ENCODE data around the gene SYNDIG1L. TPM values are rescaled to one million over a fixed set of nuclear protein-coding genes. Genes with fewer than 3 reads are reported as not detected.
A peak's percentile ranks its signal among the peaks of the same experiment; 100 is the strongest.

The SYNDIG1L gene
- total and polyA plus RNA-seq, 8 donors: not detected

GRCh38 chr14:74403619-74404417 lies 22.2 kb downstream of the SYNDIG1L start:
- 89 to 91% (median 90%) methylated on average over 12 of the region's 12 CpGs for WGBS, 5 donors
- H3K9me3 ChIP-seq: no peaks in the 10 kb centered on the region
- intact Hi-C loops (cut with DNase I; ENCODE audit: low total_unique reads): no loop called here
- DNase-seq: no peak
- no peak overlapping the region for H3K4me3 ChIP-seq
- peaks cover 0 to 81% (median 14%) of the 10 kb centered on the region in 3 donors for H3K27me3 ChIP-seq
- TF ChIP-seq POLR2AphosphoS5 (IDR thresholded peaks at IDR 0.05): no peak
- TF ChIP-seq, protein P1, sequence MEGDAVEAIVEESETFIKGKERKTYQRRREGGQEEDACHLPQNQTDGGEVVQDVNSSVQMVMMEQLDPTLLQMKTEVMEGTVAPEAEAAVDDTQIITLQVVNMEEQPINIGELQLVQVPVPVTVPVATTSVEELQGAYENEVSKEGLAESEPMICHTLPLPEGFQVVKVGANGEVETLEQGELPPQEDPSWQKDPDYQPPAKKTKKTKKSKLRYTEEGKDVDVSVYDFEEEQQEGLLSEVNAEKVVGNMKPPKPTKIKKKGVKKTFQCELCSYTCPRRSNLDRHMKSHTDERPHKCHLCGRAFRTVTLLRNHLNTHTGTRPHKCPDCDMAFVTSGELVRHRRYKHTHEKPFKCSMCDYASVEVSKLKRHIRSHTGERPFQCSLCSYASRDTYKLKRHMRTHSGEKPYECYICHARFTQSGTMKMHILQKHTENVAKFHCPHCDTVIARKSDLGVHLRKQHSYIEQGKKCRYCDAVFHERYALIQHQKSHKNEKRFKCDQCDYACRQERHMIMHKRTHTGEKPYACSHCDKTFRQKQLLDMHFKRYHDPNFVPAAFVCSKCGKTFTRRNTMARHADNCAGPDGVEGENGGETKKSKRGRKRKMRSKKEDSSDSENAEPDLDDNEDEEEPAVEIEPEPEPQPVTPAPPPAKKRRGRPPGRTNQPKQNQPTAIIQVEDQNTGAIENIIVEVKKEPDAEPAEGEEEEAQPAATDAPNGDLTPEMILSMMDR (IDR thresholded peaks at IDR 0.05): no peak
- no peak for TF ChIP-seq POLR2A (IDR thresholded peaks at IDR 0.05)
- TF ChIP-seq EP300 (IDR thresholded peaks at IDR 0.05): no peak
- H3K4me1 ChIP-seq: peaks cover 11 to 20% (median 14%) of the 10 kb centered on the region in 4 donors
- no peak overlapping the region for H3K27ac ChIP-seq
- no peaks in the 10 kb centered on the region for H3K36me3 ChIP-seq

DNA sequence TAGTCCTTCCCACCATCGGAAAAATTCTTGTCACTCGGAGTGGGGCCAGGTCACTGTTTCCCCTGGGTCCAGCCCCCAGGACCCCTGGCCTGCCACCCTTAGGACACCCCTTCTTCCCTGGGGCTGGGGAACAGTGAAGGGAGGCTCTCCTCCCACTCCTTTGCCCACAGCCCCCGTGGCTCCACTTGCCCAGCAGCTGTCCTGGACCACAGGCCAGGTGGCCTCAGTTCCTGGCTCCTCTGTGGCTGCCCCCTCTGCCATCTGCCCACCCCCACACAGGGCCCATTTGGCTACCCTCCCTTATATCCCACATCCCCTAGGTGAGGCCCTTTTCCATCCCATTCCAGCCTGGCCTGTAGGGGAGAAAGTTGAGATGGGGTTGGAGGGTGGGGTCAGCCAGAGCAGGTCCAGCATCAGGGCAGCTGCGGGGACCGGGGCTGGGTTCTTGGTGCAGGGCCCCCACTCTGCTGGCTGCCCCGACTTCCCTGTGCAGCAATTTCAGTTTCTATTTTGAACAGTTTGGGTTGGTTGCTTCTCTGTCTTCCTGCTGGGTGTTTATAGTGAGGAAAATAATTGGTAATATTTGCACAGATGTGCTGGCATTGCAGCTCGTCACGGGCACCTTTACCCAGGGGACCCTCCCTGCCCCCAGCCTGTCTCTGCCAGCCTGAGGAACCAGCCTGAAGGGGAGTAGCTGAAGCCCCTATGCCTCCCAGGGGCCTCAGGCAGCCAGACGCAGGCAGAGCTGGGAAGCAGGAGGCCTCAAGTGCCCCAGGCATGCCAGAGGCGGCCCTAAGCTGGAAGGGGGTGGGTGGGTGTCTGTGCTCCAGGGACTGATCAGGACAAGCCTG lies 23.4 kb downstream of the SYNDIG1L start:
- no peak for DNase-seq
- TF ChIP-seq, protein P1 (IDR thresholded peaks at IDR 0.05): no peak
- no peak for TF ChIP-seq POLR2AphosphoS5 (IDR thresholded peaks at IDR 0.05)
- TF ChIP-seq POLR2A (IDR thresholded peaks at IDR 0.05): no peak
- TF ChIP-seq EP300 (IDR thresholded peaks at IDR 0.05): no peak
- no peaks in the 10 kb centered on the region for H3K9me3 ChIP-seq
- WGBS, 5 donors: 49 to 65% (median 57%) methylated on average over 6 to 10 of the region's 10 CpGs
- peak overlapping the region in 1 of 5 donors; percentile 2 for H3K27ac ChIP-seq
- H3K4me3 ChIP-seq: no peak overlapping the region
- H3K36me3 ChIP-seq: no peaks in the 10 kb centered on the region
- intact Hi-C loops (cut with DNase I; ENCODE audit: low total_unique reads): no loop called here
- peaks cover 11 to 20% (median 14%) of the 10 kb centered on the region in 4 donors for H3K4me1 ChIP-seq
- peaks cover 0 to 79% (median 14%) of the 10 kb centered on the region in 3 donors for H3K27me3 ChIP-seq

DNA sequence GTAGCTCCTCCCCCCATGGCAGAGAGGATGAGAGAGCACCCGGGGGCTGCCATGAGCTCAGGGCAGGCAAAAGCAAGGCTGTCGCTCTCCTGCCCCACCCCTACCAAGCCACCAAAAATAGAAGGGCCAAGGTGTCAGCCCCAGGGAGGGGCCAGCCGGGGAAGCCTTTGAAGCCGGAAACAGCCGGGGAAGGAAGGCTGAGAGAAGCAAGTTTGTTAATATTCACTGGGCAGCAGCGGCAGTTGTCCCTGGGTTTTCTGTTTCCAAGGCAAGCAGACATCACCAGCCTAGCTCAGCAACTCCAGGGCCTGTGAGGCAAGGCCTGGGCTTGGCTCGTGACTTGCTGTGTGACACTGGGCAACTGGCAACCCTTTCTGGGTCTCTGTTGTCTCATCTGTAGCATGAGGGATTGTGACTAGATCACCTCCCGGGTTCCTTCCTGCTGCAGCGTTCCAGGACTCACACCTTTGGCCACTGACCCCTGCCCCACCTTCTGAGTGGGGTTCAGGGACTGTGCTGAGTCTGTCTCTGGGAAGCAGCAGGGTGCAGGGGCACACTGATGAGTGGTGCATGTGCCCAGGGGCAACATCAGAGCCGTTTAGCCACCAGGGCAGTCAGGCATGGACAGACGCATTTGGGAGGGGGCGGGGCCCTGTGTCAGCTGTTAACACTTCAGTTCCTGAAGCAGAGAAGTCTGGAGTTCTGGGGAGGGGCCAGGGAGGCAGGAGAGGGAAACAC lies 24.3 kb downstream of the SYNDIG1L start:
- Histone ChIP-seq H3K9me3 (no peaks in the 10 kb centered on the region), H3K4me1 (peaks cover 11 to 20% (median 14%) of the 10 kb centered on the region in 4 donors), H3K36me3 (no peaks in the 10 kb centered on the region), H3K4me3 (peak overlapping the region in 3 of 4 donors; percentile 4 to 18 (median 4)), H3K27me3 (peaks cover 0 to 73% (median 14%) of the 10 kb centered on the region in 3 donors), H3K27ac (peak overlapping the region in 1 of 5 donors; percentile 2)
- intact Hi-C loops (cut with DNase I; ENCODE audit: low total_unique reads): no loop called here
- 2 to 3% (median 3%) methylated on average over 9 to 12 of the region's 12 CpGs for WGBS, 5 donors
- TF ChIP-seq EP300 (IDR thresholded peaks at IDR 0.05): no peak
- TF ChIP-seq, protein P1 (IDR thresholded peaks at IDR 0.05): no peak
- TF ChIP-seq POLR2AphosphoS5 (IDR thresholded peaks at IDR 0.05): no peak
- no peak for TF ChIP-seq POLR2A (IDR thresholded peaks at IDR 0.05)
- peak; percentile 38 to 71 for DNase-seq

All from stomach (tissue), 9 donors.